K562 (cell line): ENCODE results near the gene KSR2. TPM values are rescaled to one million over a fixed set of nuclear protein-coding genes. Genes with fewer than 3 reads are reported as not detected.

Source experiments
- ATAC-seq: fragments of 200-7000 bp; cut with Tn5 transposase; 3 replicates; pipeline ENCODE4 v1.9.1; 2020; ENCODE audit warnings: moderate library complexity
- BruUV-seq: library from RNA; stranded (reverse); fragments of 400-500 nt; replicated peaks from 2 replicates; lab custom pipeline; 2021; lab: Mats Ljungman, UMichigan
- CTCF ChIA-PET: fragments of 300-600 bp; formaldehyde crosslinking; extraction: SDS; loops from one replicate; lab custom pipeline; 2021; ENCODE audit warnings: low intra/inter-chr PET ratio; lab: Yijun Ruan, JAX
- POLR2A ChIA-PET: fragments of 300-600, 350-650 bp; sonication (Branson Sonifier 250); formaldehyde crosslinking; extraction: SDS; loops from one replicate; lab custom pipeline; 2021; ENCODE audit warnings: antibody characterized with exemption, inconsistent platforms; lab: Yijun Ruan, JAX
- DNase-seq, 4 experiments: peaks; one replicate each; pipeline versions ENCODE4 v3.0.0 to v3.0.0-alpha.2; 2011 to 2018; ENCODE audit warnings: low spot score in 3 of 4, mixed read lengths in 3 of 4; ENCODE audit errors: extremely low read depth in 1 of 4
- FAIRE-seq: peaks from 2 replicates; lab custom pipeline; 2011; peaks lifted over from hg19 to GRCh38; lab: Jason Lieb, UNC
- H2AFZ ChIP-seq: 2 replicates; pipeline ENCODE4 v1.6.0; 2011; ENCODE audit warnings: low read depth, low read length, control low read depth, inconsistent platforms
- H3K27ac ChIP-seq: fragments of 200-600 bp; 3 replicates; pipeline ENCODE4 v1.8.0; 2011; ENCODE audit warnings: low read depth, mild to moderate bottlenecking, control low read depth, inconsistent platforms, low read length, moderate library complexity, mixed read lengths; ENCODE audit errors: extremely low read depth
- H3K27me3 ChIP-seq, 2 experiments: fragments of 300-600 bp in 1 of 2; 2 replicates in 1 of 2; 3 replicates in 1 of 2; pipeline versions ENCODE4 v1.6.0 to v1.8.0; 2011; ENCODE audit warnings: inconsistent platforms in 2 of 2, low read length in 2 of 2, mild to moderate bottlenecking in 1 of 2, mixed read lengths in 1 of 2, moderate library complexity in 1 of 2; ENCODE audit not compliant: control insufficient read depth in 2 of 2, insufficient read depth in 2 of 2
- H3K36me3 ChIP-seq: fragments of 300-600 bp; 3 replicates; pipeline ENCODE4 v1.8.0; 2011; ENCODE audit warnings: mild to moderate bottlenecking, low read length, inconsistent platforms; ENCODE audit not compliant: control insufficient read depth, insufficient read depth
- H3K4me1 ChIP-seq, 2 experiments: fragments of 200-600 bp in 1 of 2; replicated peaks in 1 of 2; 2 replicates in 1 of 2; 3 replicates in 1 of 2; pipeline versions ENCODE4 v1.5.1 to v1.8.0; 2011; ENCODE audit warnings: inconsistent platforms in 2 of 2, low read length in 2 of 2, mild to moderate bottlenecking in 1 of 2, mixed read lengths in 1 of 2, moderate library complexity in 1 of 2; ENCODE audit not compliant: control insufficient read depth in 2 of 2, insufficient read depth in 2 of 2
- H3K4me2 ChIP-seq: 2 replicates; pipeline ENCODE4 v1.6.1; 2011; ENCODE audit warnings: low read length, control low read depth, inconsistent platforms, mixed read lengths; ENCODE audit not compliant: insufficient read depth
- H3K4me3 ChIP-seq: fragments of 200-600 bp; sonication (generic), shearing (Covaris generic); 2 replicates; pipeline ENCODE4 v1.5.1; 2016; ENCODE audit warnings: control low read depth, inconsistent platforms
- H3K79me2 ChIP-seq: fragments of 200-600 bp; 3 replicates; pipeline ENCODE4 v1.8.0; 2011; ENCODE audit warnings: low read length, inconsistent platforms; ENCODE audit not compliant: control insufficient read depth, insufficient read depth
- H3K9ac ChIP-seq, 2 experiments: 2 replicates each; pipeline versions ENCODE4 v1.6.0 to v1.6.1; 2011; ENCODE audit warnings: low read depth in 2 of 2, low read length in 2 of 2, control low read depth in 1 of 2, inconsistent platforms in 1 of 2, mild to moderate bottlenecking in 1 of 2, mixed read lengths in 1 of 2; ENCODE audit not compliant: insufficient read depth in 1 of 2
- H3K9me1 ChIP-seq: one replicate; pipeline ENCODE4 v1.6.0; 2011; ENCODE audit warnings: inconsistent platforms, mild to moderate bottlenecking, low read length, moderate library complexity; ENCODE audit not compliant: control insufficient read depth, insufficient read depth
- H3K9me3 ChIP-seq: replicated peaks from 2 replicates; pipeline ENCODE4 v1.5.1; 2011; ENCODE audit warnings: low read depth, low read length, inconsistent platforms; ENCODE audit not compliant: control insufficient read depth, insufficient read depth
- H4K20me1 ChIP-seq: replicated peaks from 2 replicates; pipeline ENCODE4 v1.6.1; 2011; ENCODE audit warnings: low read length, inconsistent platforms, mixed read lengths; ENCODE audit not compliant: control insufficient read depth, insufficient read depth
- CREB1 ChIP-seq, 2 experiments: sonication (generic) in 1 of 2; formaldehyde crosslinking in 1 of 2; IDR thresholded peaks; 2 replicates each; pipeline versions ENCODE4 v1.6.1 to v1.8.0; 2012 to 2022; ENCODE audit warnings: inconsistent platforms in 1 of 2, mild to moderate bottlenecking in 1 of 2, missing genetic modification reagents in 1 of 2, moderate library complexity in 1 of 2
- E2F1 ChIP-seq: sonication (generic); formaldehyde crosslinking; IDR thresholded peaks from 2 replicates; pipeline ENCODE4 v1.8.1; 2023; ENCODE audit warnings: mild to moderate bottlenecking, missing genetic modification reagents, moderate library complexity
- ETV6 ChIP-seq, 3 experiments: fragments of 150-350 bp in 1 of 3; sonication (generic) in 1 of 3; formaldehyde crosslinking in 1 of 3; IDR thresholded peaks; 2 replicates each; pipeline versions ENCODE4 v1.6.1 to v1.8.0; 2014 to 2022; ENCODE audit warnings: borderline replicate concordance in 2 of 3, low read depth in 2 of 3, antibody characterized with exemption in 1 of 3, low read length in 1 of 3, mild to moderate bottlenecking in 1 of 3, missing genetic modification reagents in 1 of 3
- NCOA4 ChIP-seq: fragments of 450-650 bp; IDR thresholded peaks from 2 replicates; pipeline ENCODE4 v1.6.1; 2018; ENCODE audit warnings: mild to moderate bottlenecking; ENCODE audit not compliant: partially characterized antibody
- PURB ChIP-seq: sonication (generic); formaldehyde crosslinking; IDR thresholded peaks from 2 replicates; pipeline ENCODE4 v1.9.0; 2021; ENCODE audit warnings: low read depth, mild to moderate bottlenecking, missing genetic modification reagents
- RHOXF2B ChIP-seq: fragments of 250-450 bp; sonication (Bioruptor Pico); conservative IDR thresholded peaks from 2 replicates; pipeline ENCODE4 v1.5.1; 2021
- SAFB2 ChIP-seq: fragments of 200-400 bp; formaldehyde crosslinking; IDR thresholded peaks from 2 replicates; pipeline ENCODE4 v1.6.1; 2018; ENCODE audit warnings: borderline replicate concordance, low read length, low read depth, moderate library complexity; ENCODE audit not compliant: severe bottlenecking
- SIRT6 ChIP-seq: IDR thresholded peaks from one replicate; pipeline ENCODE4 v1.6.1; 2012; ENCODE audit warnings: low read depth, mild to moderate bottlenecking, control low read depth, inconsistent platforms, low read length, moderate library complexity
- XRCC5 ChIP-seq: fragments of 200-400 bp; formaldehyde crosslinking; IDR thresholded peaks from 2 replicates; pipeline ENCODE4 v1.6.1; 2017; ENCODE audit warnings: low read depth, mild to moderate bottlenecking, low read length
- ZBTB8A ChIP-seq: fragments of 450-650 bp; IDR thresholded peaks from 2 replicates; pipeline ENCODE4 v1.6.1; 2018; ENCODE audit warnings: mild to moderate bottlenecking, moderate library complexity; ENCODE audit not compliant: partially characterized antibody
- ZNF165 ChIP-seq: fragments of 250-450 bp; sonication (Bioruptor Pico); IDR thresholded peaks from 2 replicates; pipeline ENCODE4 v1.4.0; 2020; ENCODE audit warnings: borderline replicate concordance
- ZNF24 ChIP-seq: fragments of 450-650 bp; IDR thresholded peaks from 2 replicates; pipeline ENCODE4 v1.6.1; 2016
- ZNF407 ChIP-seq: fragments of 450-650 bp; IDR thresholded peaks from 2 replicates; pipeline ENCODE4 v1.6.1; 2016; ENCODE audit warnings: low read depth
- WGBS: fragments of 100-300 bp; shearing (Covaris generic); methylation state at CpG from one replicate; pipeline ENCODE4 v1.1.6; 2016; ENCODE audit warnings: low coverage, mixed read lengths; ENCODE audit not compliant: insufficient coverage; ENCODE audit errors: missing lambda C conversion rate; 5-methylcytosine and 5-hydroxymethylcytosine counted together
- in situ Hi-C: fragments of 300-500 bp; cut with MboI; formaldehyde crosslinking; loops from 4 replicates; pipeline ENCODE4 v1.15.0; 2018; ENCODE audit warnings: inconsistent platforms, mixed read lengths
- intact Hi-C: fragments of 100-400 bp; cut with micrococcal nuclease; formaldehyde crosslinking; loops from 2 replicates; pipeline ENCODE4 v1.14.2; 2022
- polyA plus RNA-seq, 8 experiments: library from polyadenylated mRNA; depleted of rRNA in 4 of 8; stranded (reverse) in 5 of 8; unstranded in 3 of 8; fragments of >200 nt; fragmentation: Nextera tagmentation in 2 of 8; fragmentation: Illumina TruSeq in 1 of 8; extraction: Ambion mirVana in 2 of 8; extraction: Trizol in 1 of 8; gene quantifications; 2 replicates each; pipeline versions ENCODE4 v1.2.1 to v1.2.3, GENCODE V29; 2011 to 2014; ENCODE audit warnings: inconsistent platforms in 1 of 8, missing spikeins in 1 of 8
- total RNA-seq, 7 experiments: library from RNA; depleted of rRNA in 6 of 7; stranded (reverse); fragments of >200 nt in 6 of 7; fragmentation: Illumina TruSeq in 2 of 7; extraction: Trizol in 2 of 7; gene quantifications; 2 replicates each; pipeline versions ENCODE4 v1.2.1 to v1.2.3, GENCODE V29; 2011 to 2021; ENCODE audit warnings: low replicate concordance in 1 of 7

The KSR2 gene
- total and polyA plus RNA-seq, 9 of the 15 experiments (the other 6 are each of a cell fraction or from before 2014, with no cell fraction given), result not detected

DNA sequence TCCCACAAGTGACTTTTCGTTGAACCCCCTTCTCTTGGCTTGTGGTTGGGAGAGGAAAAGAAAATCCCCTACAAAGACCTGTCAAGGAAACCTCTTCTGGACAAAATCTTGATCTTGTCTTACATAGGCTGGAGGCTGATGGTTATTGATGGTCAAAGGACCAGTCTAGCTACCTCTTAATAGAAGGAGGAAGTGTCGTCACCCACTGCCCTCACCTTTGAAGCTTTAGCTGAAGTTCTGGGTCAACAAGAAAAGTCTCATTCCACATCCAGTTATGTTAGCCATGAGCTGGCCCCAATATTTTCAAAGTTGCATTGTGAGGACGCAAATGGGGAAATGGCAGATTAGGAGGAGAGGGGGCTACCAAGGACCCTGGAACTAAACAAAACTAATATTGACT is 6.2 kb upstream of the KSR2 start:
- Histone ChIP-seq H3K4me2 (no peak overlapping the region), H3K4me3 (no peak overlapping the region)
- POLR2A ChIA-PET, result no interaction called here
- TF ChIP-seq NCOA4 (no peak), E2F1 (CRISPR knock-in tag) (no peak), SAFB2 (no peak), CREB1 (IDR thresholded peaks at IDR 0.05) (no peak), CREB1 (CRISPR knock-in tag; IDR thresholded peaks at IDR 0.05) (no peak), PURB (no peak), ZNF24 (no peak), RHOXF2B (CRISPR knock-in tag) (no peak), XRCC5 (no peak), ZNF165 (CRISPR knock-in tag) (no peak), ZBTB8A (no peak), ETV6 (IDR thresholded peaks at IDR 0.05; ENCODE audit: borderline replicate concordance in 1 of 2, low read depth in 2 of 2, low read length in 1 of 2) (no peak), ETV6 (CRISPR knock-in tag; IDR thresholded peaks at IDR 0.05; ENCODE audit: borderline replicate concordance) (no peak), SIRT6 (no peak), ZNF407 (no peak)
- TF ChIP-seq, all 486 proteins: peak for 0
- 3% methylated on average over 3 of the region's 3 CpGs for WGBS
- Histone ChIP-seq H3K9me1 (no peaks in the 10 kb centered on the region), H3K36me3 (no peaks in the 10 kb centered on the region), H3K79me2 (no peaks in the 10 kb centered on the region), H3K4me1 (no peaks in the 10 kb centered on the region), H2AFZ (no peak overlapping the region), H3K27me3 (peaks cover 3 to 19% of the 10 kb centered on the region in 2 experiments; a peak in 3 of 5 replicates), H3K27ac (no peak overlapping the region), H3K9me3 (no peaks in the 10 kb centered on the region), H4K20me1 (no peaks in the 10 kb centered on the region), H3K9ac (no peak overlapping the region)
- DNase-seq (no peak), FAIRE-seq (no peak), ATAC-seq (no peak)
- CTCF ChIA-PET, result no interaction called here
- intact Hi-C loops, result no loop called here
- in situ Hi-C loops, result no loop called here
- BruUV-seq, result no TSS peak
